Measurements from ENCODE around the gene KCNMB1.

The KCNMB1 gene

GRCh38 chr5:170372971-170373370 is 16.2 kb downstream of the KCNMB1 start:
- DNase-seq: no peak

GRCh38 chr5:170368586-170368985 is 20.6 kb downstream of the KCNMB1 start:
- DNase-seq: no peak

DNA sequence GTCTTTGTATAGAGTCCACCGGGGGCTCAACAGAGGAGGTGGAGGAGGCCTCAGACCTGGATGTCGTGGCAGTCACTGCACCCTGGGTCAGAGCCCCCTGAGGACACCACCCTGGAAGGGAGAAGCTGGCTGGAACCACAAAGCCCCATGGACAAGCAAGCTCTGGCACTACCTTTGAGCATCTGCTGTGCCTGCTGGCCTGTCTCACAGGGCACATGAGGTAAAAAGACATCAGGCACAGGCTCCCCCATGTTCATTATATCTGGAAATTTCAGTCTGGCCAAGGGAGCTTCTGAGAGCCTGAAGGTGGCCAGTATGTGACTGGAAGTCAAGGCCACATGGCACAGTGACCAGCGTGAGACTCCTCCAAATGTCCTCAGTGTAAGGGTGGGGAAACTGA is 22.9 kb downstream of the KCNMB1 start:
- DNase-seq: no peak

DNA sequence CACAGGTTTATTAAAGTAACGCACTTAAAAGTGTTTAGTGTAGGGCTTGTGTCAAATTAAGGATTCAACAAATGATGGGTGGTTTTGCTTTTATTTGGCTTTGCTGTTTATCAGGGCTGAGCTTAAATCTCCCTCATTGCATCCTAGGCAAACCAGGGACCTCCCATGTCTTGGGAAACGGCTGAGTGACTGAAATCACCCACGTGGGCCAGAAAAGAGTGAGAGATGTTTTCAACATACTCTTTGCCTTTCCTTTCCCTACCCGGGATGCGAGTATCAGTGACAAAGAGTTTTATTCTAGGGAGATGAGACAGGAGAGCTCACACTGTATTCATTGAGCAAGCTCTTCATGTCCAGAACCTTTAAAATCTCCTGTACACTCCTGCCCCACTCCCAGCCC is 23.3 kb downstream of the KCNMB1 start:
- DNase-seq: no peak

DNA sequence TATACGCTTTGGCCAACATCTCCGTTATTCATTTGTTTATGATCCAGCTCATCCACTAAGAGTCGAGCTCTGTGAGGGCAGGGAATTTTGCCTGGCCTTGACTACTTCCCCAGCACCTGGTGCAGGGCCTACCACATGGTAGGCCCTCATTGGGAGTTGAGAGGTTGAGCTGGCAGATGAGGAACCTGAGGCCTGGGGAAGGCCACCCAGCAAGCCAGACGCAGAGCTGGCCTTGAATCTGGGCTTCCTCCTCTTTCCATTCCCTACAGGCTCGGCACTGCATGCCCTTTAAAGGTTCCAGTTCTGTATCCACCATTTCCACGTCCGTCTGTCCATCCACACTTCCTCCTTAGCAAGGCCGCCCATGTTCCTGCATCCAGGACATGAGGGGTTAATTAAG is 24.2 kb downstream of the KCNMB1 start:
- no peak for DNase-seq

- DNase-seq: no peak
These were observed 25.5 kb downstream of the KCNMB1 start for GRCh38 chr5:170363671-170364070.

DNA sequence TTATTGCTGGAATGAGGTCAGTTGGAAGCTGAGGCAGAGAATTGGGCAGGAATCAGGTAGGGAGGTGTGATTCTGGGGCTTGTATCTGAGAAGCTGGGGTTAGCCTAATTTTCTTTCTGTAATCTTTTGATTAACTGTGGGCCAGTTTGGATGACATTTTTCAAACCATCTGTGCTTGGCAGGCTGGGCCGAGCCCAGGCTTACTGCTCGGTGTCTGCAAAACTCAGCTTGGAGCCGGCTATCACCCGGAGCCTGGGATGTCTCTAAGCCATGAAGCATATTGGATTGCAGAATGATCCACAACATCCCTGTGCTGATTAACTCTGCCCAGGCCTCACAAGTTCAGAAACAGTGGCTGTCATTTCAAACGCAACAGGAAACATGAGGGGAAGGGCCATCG is 26.5 kb downstream of the KCNMB1 start:
- no peak for DNase-seq

DNA sequence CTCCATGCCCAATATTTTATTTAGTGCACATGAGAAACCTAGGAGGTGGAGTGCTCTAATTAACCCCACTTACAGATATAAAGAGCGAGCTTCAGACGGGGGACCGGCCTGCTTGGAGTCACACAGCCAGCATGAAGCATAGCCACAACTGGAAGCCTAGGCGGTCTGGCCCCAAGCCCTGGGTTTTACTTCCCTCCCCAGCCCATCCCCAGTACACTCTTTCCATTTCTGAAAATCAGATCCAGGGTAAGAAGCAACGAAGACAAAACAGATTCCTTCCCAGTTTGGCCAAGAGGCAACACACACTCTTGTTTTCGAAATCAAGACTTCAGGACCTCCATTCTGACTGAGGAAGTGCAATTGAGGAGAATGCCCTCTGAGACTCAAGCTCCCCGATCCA is 27.1 kb downstream of the KCNMB1 start:
- DNase-seq: no peak

DNA sequence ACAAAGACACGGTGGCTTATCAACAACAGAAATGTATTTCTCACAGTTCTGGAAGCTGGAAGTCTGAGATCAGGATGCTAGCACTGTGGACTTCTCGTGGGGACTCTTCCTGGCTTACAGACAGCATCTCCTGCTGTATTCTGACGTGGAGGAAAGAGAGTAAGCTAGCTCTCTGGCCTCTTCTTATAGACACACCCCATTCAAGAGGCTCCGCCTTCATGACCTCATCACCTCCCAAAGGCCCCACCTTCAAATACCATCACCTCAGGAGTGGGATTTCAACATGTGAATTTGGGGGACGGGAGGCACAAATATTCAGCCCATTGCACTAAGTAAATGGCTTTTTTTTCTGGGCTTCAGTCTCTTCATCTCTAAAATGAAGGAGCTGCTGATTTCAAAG is 27.6 kb downstream of the KCNMB1 start:
- DNase-seq: no peak

DNA sequence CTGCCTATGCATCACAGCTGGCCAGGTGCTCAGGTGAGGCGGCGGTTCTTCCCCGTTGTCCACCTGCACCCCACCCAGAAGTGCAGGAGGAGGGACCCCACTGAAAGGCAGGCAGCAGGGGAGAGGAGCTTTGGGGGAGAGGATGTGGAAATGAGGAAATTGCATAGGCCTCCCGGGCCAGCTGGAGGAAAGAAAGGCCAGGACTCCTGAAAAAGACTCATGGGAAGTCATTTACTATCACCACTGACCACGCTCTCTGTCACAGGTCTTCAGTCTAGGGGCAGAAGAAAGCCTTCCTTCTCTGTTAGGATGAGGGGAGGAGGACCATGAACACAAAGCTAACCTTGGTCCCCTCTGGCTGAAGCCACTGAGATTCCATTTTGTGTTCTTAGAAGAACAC is 28.1 kb downstream of the KCNMB1 start:
- no peak for DNase-seq

- no peak for DNase-seq
These were observed 28.5 kb downstream of the KCNMB1 start for GRCh38 chr5:170360709-170361108.

- no peak for DNase-seq
These were observed 31.2 kb downstream of the KCNMB1 start for GRCh38 chr5:170357955-170358444.

- no peak for DNase-seq
These were observed 33.5 kb downstream of the KCNMB1 start for GRCh38 chr5:170355601-170356098.

GRCh38 chr5:170353961-170354360 is 35.2 kb downstream of the KCNMB1 start:
- no peak for DNase-seq

DNA sequence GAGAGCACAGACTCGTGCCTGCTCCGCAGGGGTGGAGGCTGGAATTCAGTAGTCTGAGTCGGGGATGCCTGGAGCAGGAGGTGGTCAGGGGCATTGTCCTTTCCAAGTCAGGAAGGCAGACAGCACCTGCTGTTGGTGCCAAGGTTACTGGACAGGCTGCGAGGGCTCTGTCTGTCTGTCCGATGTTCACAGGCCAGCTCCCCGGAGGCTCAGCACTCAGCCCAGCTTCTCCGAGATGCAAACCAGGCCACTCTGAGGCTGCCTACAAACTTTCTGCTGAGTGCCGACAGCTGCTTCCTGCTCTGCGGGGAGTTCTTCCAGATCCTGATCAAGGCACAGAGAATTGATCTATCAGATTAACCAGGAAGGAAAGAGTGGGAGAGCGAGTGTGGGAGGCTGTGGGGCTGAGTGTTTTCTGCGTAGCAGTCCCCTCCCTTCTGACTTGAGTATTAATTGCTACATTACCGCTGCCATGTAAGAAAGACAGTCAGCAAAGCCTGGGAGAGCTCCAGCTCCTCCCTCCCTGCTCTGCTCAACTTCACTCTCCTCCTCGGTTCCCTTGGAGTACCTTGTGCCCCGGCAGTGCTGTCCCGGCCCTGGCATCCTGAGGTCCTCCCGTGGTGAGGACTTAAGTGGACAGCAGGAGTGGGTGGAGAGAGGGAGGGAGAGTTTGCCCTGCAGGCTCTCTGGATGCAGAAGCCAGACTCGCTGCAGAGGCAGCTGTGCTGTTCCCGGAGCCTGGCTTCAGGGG is 36.0 kb downstream of the KCNMB1 start:
- DNase-seq: no peak

GRCh38 chr5:170348137-170348633 is 41.0 kb downstream of the KCNMB1 start:
- DNase-seq: no peak

GRCh38 chr5:170347022-170347567 is 42.1 kb downstream of the KCNMB1 start:
- DNase-seq: no peak

DNA sequence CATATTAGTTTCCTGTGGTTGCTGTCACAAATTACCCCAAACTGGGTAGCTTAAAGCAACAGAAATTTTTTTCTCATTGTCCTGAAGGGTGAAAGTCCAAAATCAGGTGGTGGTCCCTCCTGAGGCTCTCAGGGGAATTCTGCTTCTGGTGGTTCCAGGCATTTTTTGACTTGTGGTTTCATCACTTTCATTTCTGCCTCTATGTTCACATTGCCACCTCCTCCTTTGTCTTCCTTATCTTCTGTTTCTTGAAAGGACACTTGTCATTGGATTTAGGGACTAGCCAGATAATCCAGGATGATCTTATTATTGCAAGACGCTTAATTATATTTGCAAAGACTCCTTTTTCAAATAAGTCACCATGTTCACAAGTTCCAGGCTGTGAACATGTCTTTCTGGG is 43.2 kb downstream of the KCNMB1 start:
- DNase-seq: no peak

DNA sequence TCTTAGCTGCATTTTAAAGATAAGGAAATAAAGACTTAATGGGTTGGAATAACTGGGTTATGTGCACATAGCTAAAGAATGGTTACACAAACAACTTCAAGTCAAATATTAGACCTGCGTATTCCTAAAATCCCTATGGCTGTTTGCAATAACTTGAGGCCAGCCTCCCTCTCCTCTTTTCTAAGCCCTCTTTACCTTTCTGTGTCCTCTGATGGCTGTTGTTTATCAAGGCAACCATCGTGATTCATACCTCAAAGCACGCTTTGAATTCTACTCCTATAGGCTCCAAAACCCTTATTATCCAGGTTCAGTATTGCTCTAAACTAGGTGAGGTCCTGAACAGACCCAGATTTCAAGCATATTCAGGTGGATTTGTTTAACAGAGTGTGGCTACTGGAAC is 46.0 kb downstream of the KCNMB1 start:
- DNase-seq: no peak

DNA sequence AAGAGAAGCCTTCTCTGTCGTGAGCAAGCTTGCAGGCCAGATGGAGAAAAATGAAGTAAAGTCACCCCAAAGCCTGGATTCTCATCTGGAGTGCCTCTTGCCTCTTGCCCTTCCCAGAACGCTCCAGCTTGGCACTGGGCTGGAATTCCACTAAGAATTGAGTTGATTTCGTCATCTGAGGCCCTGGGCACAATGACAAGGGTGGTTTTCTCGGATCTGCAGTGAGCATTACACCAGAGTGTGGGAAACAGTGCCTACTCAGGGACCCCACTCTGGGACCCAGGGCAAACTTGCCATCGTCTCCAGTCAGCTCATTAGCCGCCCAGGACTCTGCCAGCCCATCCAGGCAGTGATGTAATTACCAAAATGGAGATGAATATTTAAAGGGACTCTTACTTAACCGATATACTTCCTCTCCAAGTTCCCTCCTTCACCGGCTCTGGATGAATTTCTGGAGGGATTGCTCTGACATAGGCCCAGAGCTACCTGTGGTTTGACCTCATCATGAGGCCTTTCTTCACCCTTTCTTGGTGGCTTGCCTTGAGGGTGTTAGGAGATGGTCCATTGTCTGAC is 46.9 kb downstream of the KCNMB1 start:
- no peak for DNase-seq

GRCh38 chr5:170341545-170341944 is 47.6 kb downstream of the KCNMB1 start:
- DNase-seq: no peak

DNA sequence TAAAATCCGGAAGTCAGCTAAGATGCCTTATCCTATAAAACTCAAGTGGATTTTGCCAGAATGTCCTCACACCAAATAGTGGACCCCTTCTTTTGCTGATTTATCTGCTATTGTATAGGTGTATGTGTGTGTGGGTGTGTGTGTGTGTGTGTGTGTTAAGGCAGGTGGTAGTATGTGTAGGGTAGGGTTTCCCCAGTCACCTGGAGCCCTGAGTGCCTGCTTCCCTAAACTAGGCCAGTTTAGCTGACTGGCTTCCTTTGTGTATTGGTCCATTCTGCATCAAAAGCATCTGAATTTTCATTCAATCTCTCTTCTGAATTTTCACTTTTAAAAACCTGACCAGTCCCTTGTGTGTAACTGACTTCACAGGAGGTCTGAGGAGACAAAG is 49.4 kb downstream of the KCNMB1 start:
- DNase-seq: no peak

GRCh38 chr5:170338933-170339779 is 50.0 kb downstream of the KCNMB1 start:
- peak; percentile 61 for DNase-seq
